HG02981 (cell line): ENCODE measurements around the gene ZNF836.
"Not testable (repeated sequence)": the region's sequence is repeated elsewhere in the genome, so short reads cannot be mapped to it uniquely, and the experiment has no call there.

Experiments
- ATAC-seq: cut with Tn5 transposase; IDR thresholded peaks from one replicate; pipeline ENCODE4 v1.9.1; 2021; ENCODE audit warnings: mild to moderate bottlenecking, moderate library complexity; ENCODE audit not compliant: unreplicated experiment

Gene ZNF836

GRCh38 chr19:52171321-52172169, at the start of gene ZNF836:
Gene ZNF836 (minus strand): TSS chr19:52171621. CDS start chr19:52168072, 3,549 bp downstream.
- peak; percentile 69 for ATAC-seq

GRCh38 chr19:52221031-52221430, 49.6 kb upstream of the ZNF836 start:
- ATAC-seq = no peak

- no peak for ATAC-seq
Observed at GRCh38 chr19:52219611-52220010, 48.2 kb upstream of the ZNF836 start.

GRCh38 chr19:52217576-52217975, 46.2 kb upstream of the ZNF836 start:
- ATAC-seq = no peak

- no peak for ATAC-seq
Observed at GRCh38 chr19:52216401-52216800, 45.0 kb upstream of the ZNF836 start.

GRCh38 chr19:52214241-52214640, 42.8 kb upstream of the ZNF836 start:
- no peak for ATAC-seq

- no peak for ATAC-seq
Observed at GRCh38 chr19:52212572-52213255, 41.3 kb upstream of the ZNF836 start.

GRCh38 chr19:52211926-52212571, 40.6 kb upstream of the ZNF836 start:
- ATAC-seq = no peak

GRCh38 chr19:52211203-52211602, 39.8 kb upstream of the ZNF836 start:
- no peak for ATAC-seq

- no peak for ATAC-seq
Observed at GRCh38 chr19:52206481-52206880, 35.1 kb upstream of the ZNF836 start.

GRCh38 chr19:52200755-52201391, 29.5 kb upstream of the ZNF836 start:
- ATAC-seq = not testable (repeated sequence)

GRCh38 chr19:52200044-52200443, 28.6 kb upstream of the ZNF836 start:
- ATAC-seq = no peak

- ATAC-seq = no peak
Observed at GRCh38 chr19:52198678-52199077, 27.3 kb upstream of the ZNF836 start.

- no peak for ATAC-seq
Observed at GRCh38 chr19:52197964-52198363, 26.5 kb upstream of the ZNF836 start.

- no peak for ATAC-seq
Observed at GRCh38 chr19:52196256-52196967, 25.0 kb upstream of the ZNF836 start.

- ATAC-seq = no peak
Observed at GRCh38 chr19:52191951-52192350, 20.5 kb upstream of the ZNF836 start.

GRCh38 chr19:52191389-52191788, 20.0 kb upstream of the ZNF836 start:
- no peak for ATAC-seq

GRCh38 chr19:52190487-52191293, 19.3 kb upstream of the ZNF836 start:
- no peak for ATAC-seq

- ATAC-seq = peak; percentile 92
Observed at GRCh38 chr19:52189735-52190486, 18.5 kb upstream of the ZNF836 start, which contains the start of gene PPP2R1A. Gene PPP2R1A (plus strand): TSS chr19:52190052. CDS start chr19:52190097, 45 bp downstream.
